Psoas muscle (tissue), 8 donors: ENCODE results near the gene TXNDC16. TPM values are rescaled to one million over a fixed set of nuclear protein-coding genes. Genes with fewer than 3 reads are reported as not detected.
"Not testable (repeated sequence)": the region's sequence is repeated elsewhere in the genome, so short reads cannot be mapped to it uniquely, and the experiment has no call there.

ENCODE experiments used
- ATAC-seq, 4 donors: fragments of 200-7000 bp; cut with Tn5 transposase; one replicate each; pipeline ENCODE4 v1.9.1; 2020; ENCODE audit warnings: moderate library complexity in 3 of 4, mild to moderate bottlenecking in 2 of 4
- DNase-seq, 2 donors: peaks; one replicate each; pipeline ENCODE4 v3.0.0-alpha.2; 2020
- H3K27ac ChIP-seq: fragments of 200-600 bp; one replicate; pipeline ENCODE4 v1.8.0; 2022
- H3K27me3 ChIP-seq, 3 donors: fragments of 200-600 bp in 1 of 3; one replicate each; pipeline versions ENCODE4 v1.6.1 to v1.8.0; 2013 to 2022; ENCODE audit warnings: low read length in 2 of 3, mild to moderate bottlenecking in 2 of 3, moderate library complexity in 1 of 3; ENCODE audit not compliant: insufficient read depth in 3 of 3
- H3K36me3 ChIP-seq, 2 donors: fragments of 200-600 bp in 1 of 2; one replicate each; pipeline versions ENCODE4 v1.6.1 to v1.8.0; 2013 to 2022; ENCODE audit warnings: low read depth in 1 of 2, mild to moderate bottlenecking in 1 of 2, moderate library complexity in 1 of 2; ENCODE audit not compliant: insufficient read depth in 1 of 2
- H3K4me1 ChIP-seq: fragments of 200-600 bp; one replicate; pipeline ENCODE4 v1.8.0; 2022
- H3K4me3 ChIP-seq: fragments of 200-600 bp; one replicate; pipeline ENCODE4 v1.8.0; 2022; ENCODE audit warnings: mild to moderate bottlenecking
- H3K9me3 ChIP-seq: fragments of 200-600 bp; one replicate; pipeline ENCODE4 v1.8.0; 2022
- CTCF ChIP-seq: fragments of 200-600 bp; IDR thresholded peaks from one replicate; pipeline ENCODE4 v1.8.0; 2022; ENCODE audit warnings: antibody characterized with exemption
- WGBS, 3 donors: extraction: QIAGEN DNeasy Blood & Tissue Kit; methylation state at CpG; one replicate each; pipeline versions ENCODE4 v1.1.6 to v1.1.7; 2013; 5-methylcytosine and 5-hydroxymethylcytosine counted together
- intact Hi-C, 2 donors: fragments of 100-400 bp; cut with DNase I; formaldehyde crosslinking; loops; one replicate each; pipeline versions ENCODE4 v1.11.0 to v1.14.2; 2022
- polyA plus RNA-seq, 3 donors: library from polyadenylated mRNA; stranded (reverse); fragments of 200-250 nt; gene quantifications; one replicate each; pipeline ENCODE4 v1.2.3, GENCODE V29; 2013
- total RNA-seq, 4 donors: library from RNA; stranded (reverse); fragmentation: NEBNext Ultra II Directional in 2 of 4; extraction: Animal tissue kit (Norgen Biotek cat#: 25700) in 2 of 4; gene quantifications; one replicate each; pipeline versions ENCODE4 v1.2.1 to v1.2.4, GENCODE V29; 2021 to 2023
- donor health status: healthy with polysubstance abuse.
- donor health status: DM: no; HTN: no; CAD: no; lungs with moderate emphysema.
- donor health status: Bipolar disorder and iron deficiency.
- donor health status: healthy.
- donor health status: DM: yes; HTN: yes; CAD: no.
- donor health status: DM: no; HTN: no; CAD: no.
- donor health status: DM: no; HTN: no; CAD: no.
- donor health status: DM: yes; HTN: yes; CAD: no.

The TXNDC16 gene
- total and polyA plus RNA-seq, 7 donors, result 0.42 to 4.2 (median 1.8) TPM

GRCh38 chr14:52481864-52482263 is 70.4 kb downstream of the TXNDC16 start:
- DNase-seq (no peak), ATAC-seq (no peak)
- H3K27ac ChIP-seq, result no peak overlapping the region
- no peak for TF ChIP-seq CTCF
- intact Hi-C loops, result no loop called here
- no peaks in the 10 kb centered on the region for H3K27me3 ChIP-seq
- H3K4me1 ChIP-seq, result no peaks in the 10 kb centered on the region
- peaks cover 0 to 22% of the 10 kb centered on the region in 2 donors for H3K36me3 ChIP-seq
- H3K9me3 ChIP-seq, result no peaks in the 10 kb centered on the region
- no peak overlapping the region for H3K4me3 ChIP-seq

- H3K36me3 ChIP-seq, result peaks cover 0 to 19% of the 10 kb centered on the region in 2 donors
- ATAC-seq, result no peak
- no peak overlapping the region for H3K4me3 ChIP-seq
- no peaks in the 10 kb centered on the region for H3K4me1 ChIP-seq
- 11 to 36% (median 14%) methylated on average over 1 of the region's 1 CpG for WGBS, 3 donors
- peak; percentile 26 for TF ChIP-seq CTCF
- H3K27ac ChIP-seq, result no peak overlapping the region
- DNase-seq, result no peak
- no peaks in the 10 kb centered on the region for H3K9me3 ChIP-seq
- H3K27me3 ChIP-seq, result no peaks in the 10 kb centered on the region
- intact Hi-C loops, result loop anchor here (5.0 to 10.0 kb wide), 2 partner anchors 169 to 171 kb away; no protein-coding TSS in a partner anchor
Measured at GRCh38 chr14:52473557-52473956, 78.7 kb downstream of the TXNDC16 start.

GRCh38 chr14:52472728-52473127 is 79.6 kb downstream of the TXNDC16 start:
- intact Hi-C loops, result loop anchor here (5.0 to 10.0 kb wide), 2 partner anchors 168 to 170 kb away; no protein-coding TSS in a partner anchor
- H3K4me3 ChIP-seq, result no peak overlapping the region
- H3K27ac ChIP-seq, result no peak overlapping the region
- TF ChIP-seq CTCF, result no peak
- WGBS, 3 donors, result 93 to 97% (median 95%) methylated on average over 6 of the region's 6 CpGs
- no peaks in the 10 kb centered on the region for H3K27me3 ChIP-seq
- no peak for ATAC-seq
- no peaks in the 10 kb centered on the region for H3K4me1 ChIP-seq
- DNase-seq, result no peak
- no peaks in the 10 kb centered on the region for H3K9me3 ChIP-seq
- peaks cover 0 to 19% of the 10 kb centered on the region in 2 donors for H3K36me3 ChIP-seq

- H3K4me3 ChIP-seq, H3K4me1 ChIP-seq, H3K27ac ChIP-seq, DNase-seq, ATAC-seq, H3K9me3 ChIP-seq, H3K27me3 ChIP-seq: not testable (repeated sequence)
- 94 to 98% (median 95%) methylated on average over 13 of the region's 13 CpGs for WGBS, 3 donors
- peaks cover 0 to 19% of the 10 kb centered on the region in 2 donors for H3K36me3 ChIP-seq
- intact Hi-C loops, result loop anchor here (5.0 to 10.0 kb wide), 2 partner anchors 167 to 170 kb away; no protein-coding TSS in a partner anchor
Measured at GRCh38 chr14:52472251-52472650, 80.1 kb downstream of the TXNDC16 start.

GRCh38 chr14:52467515-52468266 is 84.6 kb downstream of the TXNDC16 start:
- intact Hi-C loops, result no loop called here
- Histone ChIP-seq H3K4me1 (no peaks in the 10 kb centered on the region), H3K27me3 (no peaks in the 10 kb centered on the region), H3K36me3 (peaks cover 0 to 17% of the 10 kb centered on the region in 2 donors), H3K27ac (no peak overlapping the region), H3K4me3 (no peak overlapping the region), H3K9me3 (no peaks in the 10 kb centered on the region)
- WGBS, 3 donors, result 87 to 94% (median 92%) methylated on average over 7 of the region's 7 CpGs
- TF ChIP-seq CTCF, result no peak
- DNase-seq (no peak), ATAC-seq (no peak)
